Smooth muscle cell (in vitro differentiated cells): ENCODE data around the gene KIFAP3. TPM values are rescaled to one million over a fixed set of nuclear protein-coding genes. Genes with fewer than 3 reads are reported as not detected.

Experiments used
- DNase-seq: peaks from one replicate; lab custom pipeline; 2025; ENCODE audit not compliant: unreplicated experiment; lab: John Stamatoyannopoulos, UW
- H2AFZ ChIP-seq: fragments of 200-600 bp; sonication (generic); 2 replicates; pipeline ENCODE4 v1.6.0; 2016; ENCODE audit warnings: antibody characterized with exemption, low read depth, mild to moderate bottlenecking
- H3F3A ChIP-seq: fragments of 200-600 bp; sonication (generic); 2 replicates; pipeline ENCODE4 v1.6.0; 2017; ENCODE audit warnings: antibody characterized with exemption, low read depth
- H3K27ac ChIP-seq: fragments of 200-600 bp; sonication (generic); 2 replicates; pipeline ENCODE4 v1.5.1; 2016; ENCODE audit warnings: low read depth, mild to moderate bottlenecking
- H3K27me3 ChIP-seq: fragments of 200-600 bp; sonication (generic); 2 replicates; pipeline ENCODE4 v1.6.1; 2016; ENCODE audit warnings: low read depth, mild to moderate bottlenecking
- H3K36me3 ChIP-seq: fragments of 200-600 bp; sonication (generic); 2 replicates; pipeline ENCODE4 v1.5.1; 2016; ENCODE audit warnings: low read depth
- H3K4me1 ChIP-seq: fragments of 200-600 bp; sonication (generic); 2 replicates; pipeline ENCODE4 v1.5.1; 2016; ENCODE audit warnings: low read depth
- H3K4me2 ChIP-seq: fragments of 200-600 bp; sonication (generic); 2 replicates; pipeline ENCODE4 v1.6.0; 2016; ENCODE audit warnings: mild to moderate bottlenecking
- H3K4me3 ChIP-seq: fragments of 200-600 bp; sonication (generic); 2 replicates; pipeline ENCODE4 v1.5.1; 2016; ENCODE audit warnings: mild to moderate bottlenecking
- H3K79me2 ChIP-seq: fragments of 200-600 bp; sonication (generic); 2 replicates; pipeline ENCODE4 v1.6.0; 2016; ENCODE audit warnings: low read depth, mild to moderate bottlenecking
- H3K9ac ChIP-seq: fragments of 200-600 bp; sonication (generic); 2 replicates; pipeline ENCODE4 v1.6.0; 2016; ENCODE audit warnings: low read depth
- H3K9me3 ChIP-seq: fragments of 200-600 bp; sonication (generic); replicated peaks from 2 replicates; pipeline ENCODE4 v1.5.1; 2016; ENCODE audit warnings: low read depth
- H4K20me1 ChIP-seq: fragments of 200-600 bp; sonication (generic); 2 replicates; pipeline ENCODE4 v1.6.0; 2016; ENCODE audit warnings: low read depth
- CTCF ChIP-seq: fragments of 200-600 bp; sonication (generic); IDR thresholded peaks from 2 replicates; pipeline ENCODE4 v1.5.1; 2017; ENCODE audit warnings: borderline replicate concordance, mild to moderate bottlenecking, antibody characterized with exemption; ENCODE audit not compliant: insufficient read depth, poor library complexity, severe bottlenecking
- WGBS: methylation state at CpG from one replicate; pipeline ENCODE4 v1.1.7; 2016; ENCODE audit warnings: low lambda C conversion rate; 5-methylcytosine and 5-hydroxymethylcytosine counted together
- polyA plus RNA-seq: library from polyadenylated mRNA; unstranded; fragments of >200 nt; fragmentation: Nextera tagmentation; extraction: Ambion mirVana; gene quantifications from 2 replicates; pipeline ENCODE4 v1.2.1, GENCODE V29; 2016
- total RNA-seq: library from RNA; depleted of rRNA; stranded (reverse); fragments of >200 nt; gene quantifications from 2 replicates; pipeline ENCODE4 v1.2.3, GENCODE V29; 2014

The KIFAP3 gene
- total and polyA plus RNA-seq, 2 experiments from 2014 or later = 37.1 to 55.3 TPM

GRCh38 chr1:169901115-169901514, 173.4 kb downstream of the KIFAP3 start:
- Histone ChIP-seq H3K9ac (no peak overlapping the region), H3K4me3 (no peak overlapping the region), H3K79me2 (no peaks in the 10 kb centered on the region), H3K36me3 (no peaks in the 10 kb centered on the region), H3K9me3 (no peaks in the 10 kb centered on the region), H3K4me1 (no peaks in the 10 kb centered on the region), H3K27ac (no peak overlapping the region), H3F3A (no peaks in the 10 kb centered on the region), H3K27me3 (no peaks in the 10 kb centered on the region), H2AFZ (no peak overlapping the region), H4K20me1 (no peaks in the 10 kb centered on the region), H3K4me2 (no peak overlapping the region)
- TF ChIP-seq CTCF = no peak
- DNase-seq = no peak

GRCh38 chr1:169900571-169900970, 173.9 kb downstream of the KIFAP3 start:
- no peaks in the 10 kb centered on the region for H3K36me3 ChIP-seq
- no peaks in the 10 kb centered on the region for H3K79me2 ChIP-seq
- TF ChIP-seq CTCF = no peak
- no peaks in the 10 kb centered on the region for H3K27me3 ChIP-seq
- H3K27ac ChIP-seq = no peak overlapping the region
- no peaks in the 10 kb centered on the region for H4K20me1 ChIP-seq
- H3K4me1 ChIP-seq = no peaks in the 10 kb centered on the region
- no peak for DNase-seq
- H3K9me3 ChIP-seq = no peaks in the 10 kb centered on the region
- H2AFZ ChIP-seq = no peak overlapping the region
- no peak overlapping the region for H3K9ac ChIP-seq
- no peak overlapping the region for H3K4me3 ChIP-seq
- H3K4me2 ChIP-seq = no peak overlapping the region
- no peaks in the 10 kb centered on the region for H3F3A ChIP-seq

GRCh38 chr1:169899519-169900217, 174.8 kb downstream of the KIFAP3 start:
- no peak for TF ChIP-seq CTCF
- Histone ChIP-seq H3K27ac (no peak overlapping the region), H3K79me2 (no peaks in the 10 kb centered on the region), H3K4me2 (no peak overlapping the region), H2AFZ (no peak overlapping the region), H3K9me3 (no peaks in the 10 kb centered on the region), H3F3A (no peaks in the 10 kb centered on the region), H3K36me3 (no peaks in the 10 kb centered on the region), H3K4me1 (peaks cover 1% of the 10 kb centered on the region), H4K20me1 (no peaks in the 10 kb centered on the region), H3K4me3 (no peak overlapping the region), H3K27me3 (no peaks in the 10 kb centered on the region), H3K9ac (no peak overlapping the region)
- 36% methylated on average over 4 of the region's 4 CpGs for WGBS
- no peak for DNase-seq

- Histone ChIP-seq H3F3A (peaks cover 13% of the 10 kb centered on the region), H3K36me3 (no peaks in the 10 kb centered on the region), H3K4me2 (no peak overlapping the region), H3K4me3 (no peak overlapping the region), H4K20me1 (peaks cover 2% of the 10 kb centered on the region), H3K9ac (no peak overlapping the region), H2AFZ (no peak overlapping the region), H3K4me1 (peaks cover 17% of the 10 kb centered on the region), H3K9me3 (no peaks in the 10 kb centered on the region), H3K27ac (no peak overlapping the region), H3K27me3 (no peaks in the 10 kb centered on the region), H3K79me2 (peaks cover 12% of the 10 kb centered on the region)
- whole genome bisulfite sequencing = 89% methylated on average over 4 of the region's 4 CpGs
- DNase-seq = no peak
- no peak for TF ChIP-seq CTCF
These were observed 178.5 kb downstream of the KIFAP3 start for GRCh38 chr1:169896013-169896412.
